ENCODE results near the gene HAGHL.

DNA sequence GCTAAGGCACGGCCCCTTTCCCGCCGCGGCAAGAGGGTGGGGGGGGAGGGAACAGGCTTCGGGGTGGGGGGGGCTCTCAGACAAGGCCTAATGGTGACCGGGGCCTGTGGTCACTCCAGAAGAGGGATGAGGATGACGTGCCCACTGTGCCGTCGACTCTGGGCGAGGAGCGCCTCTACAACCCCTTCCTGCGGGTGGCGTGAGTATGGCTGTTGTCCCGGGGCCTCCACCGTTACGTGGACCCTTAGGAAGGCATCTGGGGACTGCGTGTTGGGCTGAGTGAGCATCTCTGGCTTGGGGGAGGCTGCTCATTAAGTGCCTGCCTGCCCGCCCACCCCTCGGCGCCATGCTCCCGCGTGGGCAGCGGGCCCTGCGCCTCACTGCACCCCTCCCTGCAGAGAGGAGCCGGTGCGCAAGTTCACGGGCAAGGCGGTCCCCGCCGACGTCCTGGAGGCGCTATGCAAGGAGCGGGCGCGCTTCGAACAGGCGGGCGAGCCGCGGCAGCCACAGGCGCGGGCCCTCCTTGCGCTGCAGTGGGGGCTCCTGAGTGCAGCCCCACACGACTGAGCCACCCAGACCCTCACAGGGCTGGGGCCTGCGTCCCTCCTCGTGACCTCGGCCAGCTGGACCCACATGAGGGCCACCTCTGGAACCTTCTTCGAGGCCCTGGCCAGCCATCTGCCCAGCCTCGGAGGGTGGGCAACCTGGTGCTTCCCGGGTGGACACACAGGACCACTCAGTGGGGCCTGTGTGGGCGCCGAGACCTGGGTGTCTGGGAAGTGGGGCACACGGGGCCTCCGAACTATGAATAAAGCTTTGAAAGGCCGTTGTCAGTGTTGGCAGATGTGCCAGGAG is 2.2 kb downstream of the HAGHL start:
- TF ChIP-seq, protein P1, sequence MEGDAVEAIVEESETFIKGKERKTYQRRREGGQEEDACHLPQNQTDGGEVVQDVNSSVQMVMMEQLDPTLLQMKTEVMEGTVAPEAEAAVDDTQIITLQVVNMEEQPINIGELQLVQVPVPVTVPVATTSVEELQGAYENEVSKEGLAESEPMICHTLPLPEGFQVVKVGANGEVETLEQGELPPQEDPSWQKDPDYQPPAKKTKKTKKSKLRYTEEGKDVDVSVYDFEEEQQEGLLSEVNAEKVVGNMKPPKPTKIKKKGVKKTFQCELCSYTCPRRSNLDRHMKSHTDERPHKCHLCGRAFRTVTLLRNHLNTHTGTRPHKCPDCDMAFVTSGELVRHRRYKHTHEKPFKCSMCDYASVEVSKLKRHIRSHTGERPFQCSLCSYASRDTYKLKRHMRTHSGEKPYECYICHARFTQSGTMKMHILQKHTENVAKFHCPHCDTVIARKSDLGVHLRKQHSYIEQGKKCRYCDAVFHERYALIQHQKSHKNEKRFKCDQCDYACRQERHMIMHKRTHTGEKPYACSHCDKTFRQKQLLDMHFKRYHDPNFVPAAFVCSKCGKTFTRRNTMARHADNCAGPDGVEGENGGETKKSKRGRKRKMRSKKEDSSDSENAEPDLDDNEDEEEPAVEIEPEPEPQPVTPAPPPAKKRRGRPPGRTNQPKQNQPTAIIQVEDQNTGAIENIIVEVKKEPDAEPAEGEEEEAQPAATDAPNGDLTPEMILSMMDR (IDR thresholded peaks at IDR 0.05) = no peak
- no peak for TF ChIP-seq EZH2 (IDR thresholded peaks at IDR 0.05)
- TF ChIP-seq EZH2phosphoT487 (IDR thresholded peaks at IDR 0.05) = no peak
